NCI-H345 (cell line): ENCODE data around the gene FFAR1.
"Not testable (repeated sequence)": the region's sequence is repeated elsewhere in the genome, so short reads cannot be mapped to it uniquely, and the experiment has no call there.

Source experiments
- DNase-seq: peaks from one replicate; lab custom pipeline; 2025; lab: John Stamatoyannopoulos, UW

Gene FFAR1

GRCh38 chr19:35341565-35342225 is 6.0 kb upstream of the FFAR1 start:
- no peak for DNase-seq

DNA sequence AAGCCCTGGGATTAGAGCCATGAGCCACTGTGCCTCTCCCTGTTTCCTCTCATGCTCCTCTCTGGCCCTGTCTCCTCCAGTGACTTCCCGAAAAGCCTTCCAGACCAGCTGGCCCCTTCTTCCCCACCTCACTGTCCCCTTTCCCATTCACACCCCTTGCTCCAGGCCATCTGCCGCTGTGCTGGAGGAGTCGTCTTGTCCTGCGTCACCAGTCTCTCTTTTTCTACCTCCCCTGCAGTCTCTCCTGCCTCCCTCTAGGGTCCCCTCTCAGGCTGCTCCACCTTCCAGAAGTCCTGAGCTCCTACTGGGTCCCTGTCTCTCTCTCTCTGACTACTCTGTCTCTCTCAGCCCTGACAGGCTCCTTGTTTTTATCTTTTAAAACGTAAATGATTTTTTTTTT is 5.3 kb upstream of the FFAR1 start:
- no peak for DNase-seq

GRCh38 chr19:35344511-35345031 is 3.1 kb upstream of the FFAR1 start:
- DNase-seq: no peak

DNA sequence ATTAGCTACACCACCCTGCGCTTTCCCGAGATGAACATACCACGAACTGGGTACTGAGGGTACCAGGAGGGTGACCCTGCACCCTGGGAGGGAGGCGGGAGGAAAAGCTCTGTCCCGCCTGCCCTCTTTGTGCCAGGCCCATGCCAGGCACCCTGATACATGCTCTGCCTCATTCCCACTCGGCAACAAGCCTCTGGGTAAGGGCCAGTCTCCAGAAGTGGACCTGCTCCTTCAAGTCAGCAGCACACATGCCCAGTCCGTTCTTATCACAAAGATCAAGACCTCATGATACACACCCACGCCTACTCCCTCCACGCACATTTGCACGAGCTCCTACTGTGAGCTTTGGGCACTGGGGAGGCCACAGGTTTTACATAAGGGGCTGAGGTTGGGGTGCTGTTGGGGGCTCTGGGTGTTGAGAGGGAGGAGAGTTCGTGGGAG is 2.0 kb upstream of the FFAR1 start:
- DNase-seq: no peak

- DNase-seq: no peak
Observed at GRCh38 chr19:35346193-35347052, 1.3 kb upstream of the FFAR1 start.

- DNase-seq: no peak
Observed at GRCh38 chr19:35347930-35348298, 212 bp downstream of the FFAR1 start.

DNA sequence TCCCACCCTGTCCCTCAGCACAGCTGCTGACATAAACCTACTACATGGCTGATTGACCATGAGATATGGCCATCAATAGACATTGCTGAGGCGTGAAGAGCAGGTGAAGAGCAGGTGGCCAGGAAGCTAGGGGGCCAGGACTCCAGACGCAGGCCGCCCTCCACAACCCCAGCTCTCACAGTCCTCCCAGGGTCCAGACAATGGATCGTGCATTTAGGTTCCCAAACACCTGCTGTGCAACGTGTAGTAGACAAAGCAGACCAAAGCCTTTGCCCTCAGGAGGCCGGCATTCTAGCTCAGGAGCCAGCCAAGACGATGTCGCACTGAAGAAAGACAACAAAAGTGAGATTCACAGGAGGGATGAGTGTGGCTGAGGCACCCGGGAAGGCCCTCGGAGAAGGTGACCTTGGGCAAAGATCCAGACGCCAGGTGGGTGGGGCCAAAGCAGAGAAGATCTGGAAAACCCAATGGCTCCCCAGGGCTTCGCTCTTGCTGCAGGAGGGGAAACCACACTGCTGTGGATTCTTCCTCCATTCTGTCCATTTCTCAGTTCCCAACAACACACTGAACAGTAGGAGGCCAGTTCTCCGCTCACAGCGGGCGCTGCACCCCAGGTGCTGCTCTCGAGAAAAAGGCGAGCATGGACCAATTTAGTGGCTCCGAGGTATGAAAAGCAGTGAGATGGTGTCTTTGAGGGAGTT is 1.4 kb downstream of the FFAR1 start:
- DNase-seq: peak; percentile 78

DNA sequence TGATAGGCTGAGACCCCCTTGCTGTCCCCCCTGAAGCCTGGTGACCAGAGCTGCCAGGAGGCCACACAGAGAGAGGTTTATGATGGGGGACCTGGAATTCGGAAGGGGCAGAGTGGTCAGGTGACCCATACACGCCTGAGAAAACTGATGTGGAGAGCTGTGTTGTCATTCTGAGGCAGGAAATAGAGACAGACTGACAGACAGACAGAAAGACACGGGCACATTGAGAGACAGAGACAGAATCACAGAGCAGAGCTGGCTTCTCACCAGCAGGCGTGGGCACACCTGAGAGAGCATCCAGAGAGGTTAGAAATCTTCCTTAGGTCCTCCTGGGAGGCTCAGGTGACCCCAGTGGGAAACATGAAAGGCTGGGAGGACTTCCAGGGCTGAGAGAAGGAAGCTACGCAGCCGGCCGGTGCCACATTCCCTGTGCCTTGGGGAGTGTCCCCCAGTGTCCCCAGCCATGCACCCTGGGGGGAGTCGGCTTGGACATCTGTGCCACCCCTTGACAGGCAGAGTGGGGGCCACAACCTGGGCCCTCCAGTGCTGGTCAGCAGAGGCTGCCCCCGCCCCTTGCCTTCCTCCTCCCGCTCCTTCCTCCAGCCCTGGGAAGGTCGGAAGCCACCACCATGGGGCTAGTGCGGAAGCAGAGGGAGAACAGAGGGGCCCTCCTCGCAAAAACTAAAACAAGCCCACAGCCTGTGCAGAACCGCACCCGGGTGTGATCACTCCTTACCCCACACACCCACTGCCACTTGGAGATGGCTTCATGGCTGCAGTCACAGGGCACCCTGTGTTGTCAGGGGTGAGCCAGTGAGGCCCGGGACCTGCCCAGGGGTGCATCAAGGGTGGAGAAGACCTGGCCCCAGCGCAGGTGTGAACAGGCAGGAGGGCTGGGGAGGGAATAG is 2.2 kb downstream of the FFAR1 start:
- no peak for DNase-seq

- DNase-seq: no peak
Observed at GRCh38 chr19:35350591-35350990, 2.9 kb downstream of the FFAR1 start.

DNA sequence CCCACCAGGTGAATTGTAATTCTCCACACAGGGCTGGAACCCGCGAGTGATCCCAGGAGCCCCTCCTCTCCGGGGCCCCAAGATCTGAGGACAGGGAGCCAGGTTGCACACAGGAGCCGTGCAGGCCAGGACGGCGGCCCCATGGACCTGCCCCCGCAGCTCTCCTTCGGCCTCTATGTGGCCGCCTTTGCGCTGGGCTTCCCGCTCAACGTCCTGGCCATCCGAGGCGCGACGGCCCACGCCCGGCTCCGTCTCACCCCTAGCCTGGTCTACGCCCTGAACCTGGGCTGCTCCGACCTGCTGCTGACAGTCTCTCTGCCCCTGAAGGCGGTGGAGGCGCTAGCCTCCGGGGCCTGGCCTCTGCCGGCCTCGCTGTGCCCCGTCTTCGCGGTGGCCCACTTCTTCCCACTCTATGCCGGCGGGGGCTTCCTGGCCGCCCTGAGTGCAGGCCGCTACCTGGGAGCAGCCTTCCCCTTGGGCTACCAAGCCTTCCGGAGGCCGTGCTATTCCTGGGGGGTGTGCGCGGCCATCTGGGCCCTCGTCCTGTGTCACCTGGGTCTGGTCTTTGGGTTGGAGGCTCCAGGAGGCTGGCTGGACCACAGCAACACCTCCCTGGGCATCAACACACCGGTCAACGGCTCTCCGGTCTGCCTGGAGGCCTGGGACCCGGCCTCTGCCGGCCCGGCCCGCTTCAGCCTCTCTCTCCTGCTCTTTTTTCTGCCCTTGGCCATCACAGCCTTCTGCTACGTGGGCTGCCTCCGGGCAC is 3.9 kb downstream of the FFAR1 start:
- no peak for DNase-seq

GRCh38 chr19:35352177-35352447 is 4.4 kb downstream of the FFAR1 start:
- no peak for DNase-seq

- DNase-seq: peak; percentile 93
Observed at GRCh38 chr19:35352448-35353304, 5.0 kb downstream of the FFAR1 start.

- DNase-seq: no peak
Observed at GRCh38 chr19:35353635-35354034, 5.9 kb downstream of the FFAR1 start.

DNA sequence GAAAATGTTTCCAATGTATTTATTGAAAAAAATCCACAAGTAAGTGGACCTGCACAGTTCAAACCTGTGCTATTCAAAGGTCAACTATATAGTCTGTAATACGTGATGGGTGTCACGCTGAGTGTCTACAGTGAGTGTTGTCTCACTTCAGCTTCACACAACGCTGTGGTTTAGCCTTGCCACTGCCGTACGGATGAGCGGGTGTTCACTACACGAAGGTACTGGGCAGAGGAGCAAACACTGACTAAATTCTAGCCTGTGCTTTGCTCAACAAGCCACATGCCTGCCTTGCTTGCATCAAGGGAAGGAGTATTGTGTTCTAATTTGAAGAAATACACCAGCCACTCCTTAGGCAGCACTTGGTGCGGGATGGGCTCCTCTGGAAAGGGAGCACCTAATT is 7.2 kb downstream of the FFAR1 start:
- DNase-seq: no peak

DNA sequence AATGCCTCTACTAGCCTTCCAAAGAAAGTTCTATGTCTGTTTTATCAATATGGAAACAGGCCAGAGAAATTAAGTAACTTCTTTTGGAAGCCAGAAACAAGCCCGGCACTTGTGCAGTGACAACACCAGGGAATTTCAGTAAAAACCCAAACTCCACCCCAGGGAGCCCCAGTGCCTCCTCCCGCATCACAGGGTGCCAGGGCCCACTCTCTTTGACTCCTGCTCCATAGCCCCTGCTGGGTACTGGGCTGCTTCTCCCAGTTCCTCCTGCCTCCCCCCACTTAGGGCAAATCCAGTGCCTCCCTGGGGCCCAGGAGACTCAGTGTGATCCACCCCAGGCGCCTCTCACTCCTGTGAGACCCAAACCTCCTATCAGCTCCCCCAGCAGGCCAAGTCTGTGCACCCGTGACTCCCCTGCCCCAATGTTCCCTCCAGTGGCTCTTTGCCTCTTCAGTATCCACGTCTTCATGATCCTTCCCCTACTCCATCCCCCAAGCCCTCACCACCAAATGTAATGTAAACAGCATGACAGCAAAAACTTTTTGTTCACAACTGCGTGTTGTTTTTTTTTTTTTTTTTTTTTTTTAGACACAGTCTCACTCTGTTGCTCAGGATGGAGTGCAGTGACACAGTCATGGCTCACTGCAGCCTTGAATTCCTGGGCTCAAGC is 8.2 kb downstream of the FFAR1 start:
- DNase-seq: no peak

DNA sequence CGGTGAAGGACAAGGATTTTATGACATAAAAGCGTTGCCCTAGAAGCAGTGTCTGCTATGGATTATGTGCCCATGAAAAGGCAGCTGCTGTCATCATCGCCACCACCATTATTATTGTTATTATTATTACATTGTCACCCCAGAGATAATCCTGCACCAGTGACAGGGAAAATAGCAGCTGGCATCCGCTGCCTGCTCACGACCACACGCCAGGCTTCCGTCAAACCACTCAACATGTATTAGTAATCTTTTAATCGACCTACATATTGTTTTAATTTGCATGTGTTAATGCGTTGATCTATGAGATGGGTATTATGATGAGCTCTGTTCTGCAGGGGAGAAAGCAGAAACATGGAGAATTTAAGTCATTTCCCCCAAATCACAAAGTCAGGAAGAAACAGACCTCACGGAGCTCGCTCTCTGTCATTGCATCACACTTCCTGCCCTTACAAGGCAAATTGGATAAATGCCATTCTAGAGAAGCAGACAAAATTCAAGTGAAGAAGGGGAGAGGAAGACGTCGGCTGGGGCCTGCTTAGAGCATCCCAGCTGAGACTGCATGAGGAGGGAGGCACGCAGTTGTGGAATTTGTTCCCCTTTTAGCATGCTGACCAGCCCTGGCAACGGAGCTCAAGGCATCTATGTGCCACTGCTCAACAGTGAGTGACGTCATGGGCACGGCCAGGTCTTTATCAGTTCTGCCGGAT is 10.3 kb downstream of the FFAR1 start, which contains the start of gene FFAR3:
TSS of gene FFAR3 (plus strand) at position 594 of the 707 bp plus-strand sequence. CDS start 431 bp downstream, outside the sequence.
- no peak for DNase-seq

DNA sequence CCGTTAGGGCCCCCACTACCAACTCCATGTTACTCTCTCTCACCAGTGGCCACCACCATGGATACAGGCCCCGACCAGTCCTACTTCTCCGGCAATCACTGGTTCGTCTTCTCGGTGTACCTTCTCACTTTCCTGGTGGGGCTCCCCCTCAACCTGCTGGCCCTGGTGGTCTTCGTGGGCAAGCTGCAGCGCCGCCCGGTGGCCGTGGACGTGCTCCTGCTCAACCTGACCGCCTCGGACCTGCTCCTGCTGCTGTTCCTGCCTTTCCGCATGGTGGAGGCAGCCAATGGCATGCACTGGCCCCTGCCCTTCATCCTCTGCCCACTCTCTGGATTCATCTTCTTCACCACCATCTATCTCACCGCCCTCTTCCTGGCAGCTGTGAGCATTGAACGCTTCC is 11.1 kb downstream of the FFAR1 start:
- DNase-seq: not testable (repeated sequence)

DNA sequence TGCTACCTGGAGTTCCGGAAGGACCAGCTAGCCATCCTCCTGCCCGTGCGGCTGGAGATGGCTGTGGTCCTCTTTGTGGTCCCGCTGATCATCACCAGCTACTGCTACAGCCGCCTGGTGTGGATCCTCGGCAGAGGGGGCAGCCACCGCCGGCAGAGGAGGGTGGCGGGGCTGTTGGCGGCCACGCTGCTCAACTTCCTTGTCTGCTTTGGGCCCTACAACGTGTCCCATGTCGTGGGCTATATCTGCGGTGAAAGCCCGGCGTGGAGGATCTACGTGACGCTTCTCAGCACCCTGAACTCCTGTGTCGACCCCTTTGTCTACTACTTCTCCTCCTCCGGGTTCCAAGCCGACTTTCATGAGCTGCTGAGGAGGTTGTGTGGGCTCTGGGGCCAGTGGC is 11.7 kb downstream of the FFAR1 start:
- not testable (repeated sequence) for DNase-seq

DNA sequence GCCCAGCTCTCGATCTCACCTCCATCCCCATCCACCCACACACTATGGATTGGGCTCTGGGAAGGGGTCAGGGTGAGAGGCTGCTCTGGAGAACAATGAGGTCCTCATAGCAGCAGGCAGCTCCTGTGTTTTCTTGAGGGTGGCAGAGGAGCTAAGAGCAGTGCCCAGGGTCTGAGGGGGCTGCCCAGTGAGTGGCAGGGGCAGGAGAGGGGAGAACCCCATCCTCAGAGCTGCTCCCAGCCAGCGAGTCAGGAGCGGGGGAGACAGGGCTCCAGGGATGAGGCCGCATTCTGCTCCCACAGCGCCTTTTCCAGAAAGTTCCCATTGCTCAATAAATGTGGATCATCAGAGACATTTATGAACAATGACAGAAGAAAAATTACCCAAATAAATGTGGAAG is 12.4 kb downstream of the FFAR1 start:
- DNase-seq: not testable (repeated sequence)
